ENCODE data around the gene ARHGAP31. TPM values are rescaled to one million over a fixed set of nuclear protein-coding genes. Genes with fewer than 3 reads are reported as not detected.

Gene ARHGAP31
- total RNA-seq, 1 donor from 2014 or later: 114 TPM

DNA sequence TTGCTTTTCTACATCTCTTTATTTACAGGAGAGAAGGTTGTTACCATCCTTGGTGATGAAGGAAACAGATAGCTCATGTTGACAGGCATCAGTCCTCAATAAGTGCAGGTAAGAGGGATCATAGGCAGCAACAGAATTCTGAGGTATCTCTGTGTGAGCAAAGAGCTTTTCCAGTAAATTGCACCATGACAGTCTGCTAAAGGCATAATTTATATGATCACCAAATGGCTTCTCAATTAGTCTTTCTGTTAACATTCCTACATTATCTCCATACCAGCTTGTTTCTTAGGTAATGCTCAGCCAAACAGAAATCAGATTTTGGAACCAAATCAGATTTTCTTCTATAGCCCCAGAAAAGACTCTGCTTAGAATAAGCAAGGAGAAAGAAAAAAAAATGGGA, 3.6 kb upstream of the ARHGAP31 start:
- Mint-ChIP-seq H3K4me1 (ENCODE audit: unreplicated experiment) (peaks cover 19% of the 10 kb centered on the region), H3K4me3 (ENCODE audit: unreplicated experiment) (no peak overlapping the region), H3K36me3 (ENCODE audit: low read depth, unreplicated experiment) (peaks cover 5% of the 10 kb centered on the region), H3K9me3 (ENCODE audit: unreplicated experiment) (no peaks in the 10 kb centered on the region), H3K27me3 (ENCODE audit: unreplicated experiment) (peaks cover 17% of the 10 kb centered on the region), H3K27ac (ENCODE audit: unreplicated experiment) (no peak overlapping the region)
- TF ChIP-seq, protein P1, sequence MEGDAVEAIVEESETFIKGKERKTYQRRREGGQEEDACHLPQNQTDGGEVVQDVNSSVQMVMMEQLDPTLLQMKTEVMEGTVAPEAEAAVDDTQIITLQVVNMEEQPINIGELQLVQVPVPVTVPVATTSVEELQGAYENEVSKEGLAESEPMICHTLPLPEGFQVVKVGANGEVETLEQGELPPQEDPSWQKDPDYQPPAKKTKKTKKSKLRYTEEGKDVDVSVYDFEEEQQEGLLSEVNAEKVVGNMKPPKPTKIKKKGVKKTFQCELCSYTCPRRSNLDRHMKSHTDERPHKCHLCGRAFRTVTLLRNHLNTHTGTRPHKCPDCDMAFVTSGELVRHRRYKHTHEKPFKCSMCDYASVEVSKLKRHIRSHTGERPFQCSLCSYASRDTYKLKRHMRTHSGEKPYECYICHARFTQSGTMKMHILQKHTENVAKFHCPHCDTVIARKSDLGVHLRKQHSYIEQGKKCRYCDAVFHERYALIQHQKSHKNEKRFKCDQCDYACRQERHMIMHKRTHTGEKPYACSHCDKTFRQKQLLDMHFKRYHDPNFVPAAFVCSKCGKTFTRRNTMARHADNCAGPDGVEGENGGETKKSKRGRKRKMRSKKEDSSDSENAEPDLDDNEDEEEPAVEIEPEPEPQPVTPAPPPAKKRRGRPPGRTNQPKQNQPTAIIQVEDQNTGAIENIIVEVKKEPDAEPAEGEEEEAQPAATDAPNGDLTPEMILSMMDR (IDR thresholded peaks at IDR 0.05; ENCODE audit: unreplicated experiment): no peak
- no peak for DNase-seq (ENCODE audit: low spot score)

- Mint-ChIP-seq H3K27ac (ENCODE audit: unreplicated experiment) (no peak overlapping the region), H3K27me3 (ENCODE audit: unreplicated experiment) (peaks cover 17% of the 10 kb centered on the region), H3K36me3 (ENCODE audit: low read depth, unreplicated experiment) (peaks cover 7% of the 10 kb centered on the region), H3K9me3 (ENCODE audit: unreplicated experiment) (no peaks in the 10 kb centered on the region), H3K4me3 (ENCODE audit: unreplicated experiment) (no peak overlapping the region), H3K4me1 (ENCODE audit: unreplicated experiment) (peaks cover 24% of the 10 kb centered on the region)
- TF ChIP-seq, protein P1 (IDR thresholded peaks at IDR 0.05; ENCODE audit: unreplicated experiment): no peak
- DNase-seq (ENCODE audit: low spot score): no peak
These were observed 3.0 kb upstream of the ARHGAP31 start for GRCh38 chr3:119291062-119291700.

DNA sequence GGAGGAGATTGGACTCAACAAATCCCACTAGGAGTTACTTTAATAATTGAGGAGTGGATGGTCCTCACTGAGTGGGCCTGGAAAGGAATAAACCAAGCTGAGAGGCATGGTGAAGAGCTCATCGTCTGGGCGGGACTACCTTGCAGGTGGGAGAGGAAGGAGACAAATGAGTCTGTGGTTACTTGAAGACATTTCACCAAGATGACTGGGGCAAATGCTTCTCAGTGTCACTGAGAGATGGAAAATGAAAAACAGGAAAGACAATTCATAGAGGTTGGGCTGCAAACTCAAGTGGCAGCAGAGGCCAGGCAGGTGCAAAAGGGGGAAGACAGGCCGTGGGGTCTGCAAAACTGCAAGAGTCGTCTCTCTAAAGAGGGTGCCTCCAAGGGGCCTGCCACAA, 1.5 kb upstream of the ARHGAP31 start:
- TF ChIP-seq, protein P1 (IDR thresholded peaks at IDR 0.05; ENCODE audit: unreplicated experiment): no peak
- no peak for DNase-seq (ENCODE audit: low spot score)
- H3K4me1 Mint-ChIP-seq (ENCODE audit: unreplicated experiment): peaks cover 34% of the 10 kb centered on the region
- H3K9me3 Mint-ChIP-seq (ENCODE audit: unreplicated experiment): no peaks in the 10 kb centered on the region
- peak overlapping the region; percentile 92 for H3K4me3 Mint-ChIP-seq (ENCODE audit: unreplicated experiment)
- H3K36me3 Mint-ChIP-seq (ENCODE audit: low read depth, unreplicated experiment): peaks cover 16% of the 10 kb centered on the region
- peaks cover 19% of the 10 kb centered on the region for H3K27me3 Mint-ChIP-seq (ENCODE audit: unreplicated experiment)
- peak overlapping the region; percentile 46 for H3K27ac Mint-ChIP-seq (ENCODE audit: unreplicated experiment)

DNA sequence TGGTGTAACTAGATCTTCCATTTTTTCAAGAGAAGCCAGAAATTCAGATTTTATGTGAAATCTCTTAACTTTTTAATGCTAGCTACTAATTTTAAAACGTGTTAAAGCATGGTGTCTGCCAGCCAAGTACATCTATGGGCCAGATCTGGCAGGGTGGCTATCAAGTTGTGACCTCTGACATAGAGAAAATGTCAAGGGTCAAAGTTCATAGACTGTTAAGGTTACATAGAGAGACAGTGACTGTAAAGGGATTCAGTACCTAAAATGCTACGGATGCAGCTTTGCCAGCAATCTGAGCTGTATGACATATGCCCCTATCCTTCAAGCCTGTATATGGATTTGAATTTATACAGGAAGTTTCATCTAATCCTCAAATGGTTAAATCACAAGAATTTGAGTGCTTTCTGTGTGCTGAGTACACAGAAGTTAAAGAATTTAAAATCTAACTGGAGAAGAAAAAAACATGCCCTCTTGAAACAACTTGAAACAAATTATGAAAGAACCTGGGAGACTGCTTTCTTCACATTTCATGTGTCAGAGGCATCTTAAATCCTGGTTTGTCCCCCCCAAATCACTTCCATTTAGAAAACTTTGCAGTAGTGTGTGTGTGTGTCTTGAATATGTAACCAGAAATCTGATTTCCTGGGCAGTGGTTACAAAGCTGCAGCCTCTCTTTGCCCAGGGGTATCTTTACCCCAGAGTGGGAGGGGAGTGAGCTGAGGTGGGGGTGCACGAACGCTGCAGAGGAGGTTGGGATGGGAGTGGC, 895 bp upstream of the ARHGAP31 start:
- Mint-ChIP-seq H3K36me3 (ENCODE audit: low read depth, unreplicated experiment) (peaks cover 22% of the 10 kb centered on the region), H3K9me3 (ENCODE audit: unreplicated experiment) (no peaks in the 10 kb centered on the region), H3K4me1 (ENCODE audit: unreplicated experiment) (peaks cover 40% of the 10 kb centered on the region), H3K27me3 (ENCODE audit: unreplicated experiment) (peaks cover 19% of the 10 kb centered on the region), H3K27ac (ENCODE audit: unreplicated experiment) (peak overlapping the region; percentile 46), H3K4me3 (ENCODE audit: unreplicated experiment) (peak overlapping the region; percentile 92)
- TF ChIP-seq, protein P1 (IDR thresholded peaks at IDR 0.05; ENCODE audit: unreplicated experiment): no peak
- no peak for DNase-seq (ENCODE audit: low spot score)

All from endothelial cell (in vitro differentiated cells).